Measurements from ENCODE around the gene NEK11. TPM values are rescaled to one million over a fixed set of nuclear protein-coding genes. Genes with fewer than 3 reads are reported as not detected.
A peak's percentile ranks its signal among the peaks of the same experiment; 100 is the strongest.

Gene NEK11
- total RNA-seq, 1 experiment from 2014 or later = 13.2 TPM

- intact Hi-C loops (cut with micrococcal nuclease; ENCODE audit: unreplicated experiment) = loop anchor here (10.0 kb wide), 2 partner anchors 315 to 745 kb away; no protein-coding TSS in a partner anchor
- POLR2A ChIA-PET (ENCODE audit: unreplicated experiment) = no interaction called here
- H3K9me2 ChIP-seq (ENCODE audit: insufficient read depth) = no peaks in the 10 kb centered on the region
- no peaks in the 10 kb centered on the region for H3K79me2 ChIP-seq (ENCODE audit: low read depth)
- CTCF ChIA-PET = no interaction called here
- peaks cover 3% of the 10 kb centered on the region; the same call in 1 of the 2 replicates for H3K36me3 ChIP-seq (ENCODE audit: low read depth)
- H3F3A ChIP-seq (ENCODE audit: insufficient read depth, low read depth) = no peaks in the 10 kb centered on the region
- TF ChIP-seq EZH2 (IDR thresholded peaks at IDR 0.05; ENCODE audit: low read depth) = no peak
- no peak for TF ChIP-seq CTCF (conservative IDR thresholded peaks at IDR 0.05)
- H3K4me2 ChIP-seq = no peak overlapping the region
- no peak overlapping the region for H3K27ac ChIP-seq
- no peak for DNase-seq
- H3K9me3 ChIP-seq (ENCODE audit: insufficient read depth, low read depth) = no peaks in the 10 kb centered on the region
- H3K4me1 ChIP-seq (replicated peaks; ENCODE audit: insufficient read depth) = peaks cover 3% of the 10 kb centered on the region
- BruUV-seq (replicated peaks) = no TSS peak
- no peak overlapping the region for H2AFZ ChIP-seq
- no peak overlapping the region for H3K4me3 ChIP-seq
- H3K27me3 ChIP-seq (ENCODE audit: insufficient read depth, low read depth) = no peaks in the 10 kb centered on the region
- H4K20me1 ChIP-seq (ENCODE audit: insufficient read depth) = no peaks in the 10 kb centered on the region
These were observed 6.5 kb upstream of the NEK11 start for GRCh38 chr3:131020122-131020693.

- peak overlapping the region; percentile 64 for H3K4me3 ChIP-seq
- H4K20me1 ChIP-seq (ENCODE audit: insufficient read depth) = no peaks in the 10 kb centered on the region
- no peaks in the 10 kb centered on the region for H3F3A ChIP-seq (ENCODE audit: insufficient read depth, low read depth)
- CTCF ChIA-PET = interaction anchor here (0.6 kb wide), 1 partner anchor 30 kb away, joined by 4 read pairs; no protein-coding TSS in a partner anchor
- no peak for DNase-seq
- peaks cover 18% of the 10 kb centered on the region for H3K4me1 ChIP-seq (replicated peaks; ENCODE audit: insufficient read depth)
- H3K27me3 ChIP-seq (ENCODE audit: insufficient read depth, low read depth) = no peaks in the 10 kb centered on the region
- no peaks in the 10 kb centered on the region for H3K36me3 ChIP-seq (ENCODE audit: low read depth)
- H3K79me2 ChIP-seq (ENCODE audit: low read depth) = 0 out of 2 replicates have a peak, but pooled peaks cover 5% of the 10 kb centered on the region
- POLR2A ChIA-PET (ENCODE audit: unreplicated experiment) = no interaction called here
- H3K9me3 ChIP-seq (ENCODE audit: insufficient read depth, low read depth) = no peaks in the 10 kb centered on the region
- no peak overlapping the region for H3K27ac ChIP-seq
- intact Hi-C loops (cut with micrococcal nuclease; ENCODE audit: unreplicated experiment) = loop anchor here (5.0 to 10.0 kb wide), 3 partner anchors 278 to 751 kb away; partner anchors contain the start of gene PIK3R4
- H2AFZ ChIP-seq = peak overlapping the region; percentile 93; the same call in 1 of the 2 replicates
- TF ChIP-seq EZH2 (IDR thresholded peaks at IDR 0.05; ENCODE audit: low read depth) = no peak
- TF ChIP-seq CTCF (conservative IDR thresholded peaks at IDR 0.05) = no peak
- peak overlapping the region; percentile 86 for H3K4me2 ChIP-seq
- no TSS peak for BruUV-seq (replicated peaks)
- H3K9me2 ChIP-seq (ENCODE audit: insufficient read depth) = no peaks in the 10 kb centered on the region
These were observed 1.1 kb upstream of the NEK11 start for GRCh38 chr3:131025539-131025938.

- no peak overlapping the region for H3K4me2 ChIP-seq
- TF ChIP-seq CTCF (conservative IDR thresholded peaks at IDR 0.05) (no peak), EZH2 (IDR thresholded peaks at IDR 0.05; ENCODE audit: low read depth) (no peak)
- no peak overlapping the region for H3K27ac ChIP-seq
- H2AFZ ChIP-seq = no peak overlapping the region
- no peaks in the 10 kb centered on the region for H4K20me1 ChIP-seq (ENCODE audit: insufficient read depth)
- DNase-seq = no peak
- BruUV-seq (replicated peaks) = no TSS peak
- ChIA-PET POLR2A (ENCODE audit: unreplicated experiment) (no interaction called here), CTCF (interaction anchor here (0.6 kb wide), 1 partner anchor 189 kb away, joined by 5 read pairs; no protein-coding TSS in a partner anchor)
- H3K27me3 ChIP-seq (ENCODE audit: insufficient read depth, low read depth) = no peaks in the 10 kb centered on the region
- intact Hi-C loops (cut with micrococcal nuclease; ENCODE audit: unreplicated experiment) = loop anchor here (5.0 to 10.0 kb wide), 3 partner anchors 282 to 754 kb away; partner anchors contain the start of gene PIK3R4
- H3K9me3 ChIP-seq (ENCODE audit: insufficient read depth, low read depth) = no peaks in the 10 kb centered on the region
- H3K9me2 ChIP-seq (ENCODE audit: insufficient read depth) = no peaks in the 10 kb centered on the region
- no peaks in the 10 kb centered on the region for H3F3A ChIP-seq (ENCODE audit: insufficient read depth, low read depth)
- H3K36me3 ChIP-seq (ENCODE audit: low read depth) = no peaks in the 10 kb centered on the region
- peaks cover 18% of the 10 kb centered on the region for H3K4me1 ChIP-seq (replicated peaks; ENCODE audit: insufficient read depth)
- 0 out of 2 replicates have a peak, but pooled peaks cover 5% of the 10 kb centered on the region for H3K79me2 ChIP-seq (ENCODE audit: low read depth)
- H3K4me3 ChIP-seq = no peak overlapping the region
These were observed 2.2 kb downstream of the NEK11 start for GRCh38 chr3:131028844-131029243.

Measured in PC-9 (cell line).